GM21423 (cell line): ENCODE results near the gene SPON1.
"Not testable (repeated sequence)": the region's sequence is repeated elsewhere in the genome, so short reads cannot be mapped to it uniquely, and the experiment has no call there.

ENCODE experiments used
- ATAC-seq: cut with Tn5 transposase; IDR thresholded peaks from one replicate; pipeline ENCODE4 v1.9.1; 2021; ENCODE audit warnings: mild to moderate bottlenecking, moderate library complexity; ENCODE audit not compliant: unreplicated experiment

Gene SPON1

GRCh38 chr11:14232652-14233051 is 270.1 kb downstream of the SPON1 start:
- no peak for ATAC-seq

DNA sequence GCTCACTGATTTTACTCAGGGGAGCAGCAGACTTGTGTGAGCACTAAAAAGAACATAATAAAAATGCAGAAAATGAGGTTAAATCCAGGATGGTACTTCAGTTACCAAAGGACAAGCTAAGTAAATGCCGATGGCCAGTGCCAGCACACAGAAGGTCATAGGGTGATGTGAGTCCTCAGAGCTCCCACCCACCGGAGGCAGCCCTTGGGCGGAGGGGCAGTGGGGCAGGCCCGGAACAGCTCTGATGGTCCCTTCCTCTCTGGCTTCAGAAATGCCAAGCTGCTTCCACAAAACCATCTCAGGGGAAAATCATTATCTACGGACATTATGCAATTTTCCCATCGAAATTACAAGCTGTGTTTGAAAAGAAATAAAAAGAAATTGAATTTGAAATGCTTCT is 271.9 kb downstream of the SPON1 start:
- ATAC-seq = no peak

DNA sequence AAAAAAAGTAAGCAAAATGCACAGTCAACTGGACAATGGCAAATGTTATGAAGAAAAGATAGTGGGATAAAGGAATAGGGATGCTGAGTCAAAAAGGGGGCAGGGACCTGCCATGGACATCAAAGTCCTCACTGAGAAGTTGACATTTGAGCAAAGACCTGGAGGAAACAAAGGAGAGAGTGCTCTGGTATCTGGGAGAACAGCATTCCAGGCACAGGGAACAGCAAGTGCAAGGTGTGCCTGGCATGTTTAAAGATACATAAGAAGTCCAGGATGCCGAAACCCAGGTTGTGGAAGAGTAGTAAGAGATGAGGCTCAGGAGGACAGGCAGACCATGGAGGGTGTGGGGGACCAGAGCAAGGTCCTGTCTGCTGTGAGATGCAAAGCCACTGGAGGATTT is 273.2 kb downstream of the SPON1 start:
- no peak for ATAC-seq

DNA sequence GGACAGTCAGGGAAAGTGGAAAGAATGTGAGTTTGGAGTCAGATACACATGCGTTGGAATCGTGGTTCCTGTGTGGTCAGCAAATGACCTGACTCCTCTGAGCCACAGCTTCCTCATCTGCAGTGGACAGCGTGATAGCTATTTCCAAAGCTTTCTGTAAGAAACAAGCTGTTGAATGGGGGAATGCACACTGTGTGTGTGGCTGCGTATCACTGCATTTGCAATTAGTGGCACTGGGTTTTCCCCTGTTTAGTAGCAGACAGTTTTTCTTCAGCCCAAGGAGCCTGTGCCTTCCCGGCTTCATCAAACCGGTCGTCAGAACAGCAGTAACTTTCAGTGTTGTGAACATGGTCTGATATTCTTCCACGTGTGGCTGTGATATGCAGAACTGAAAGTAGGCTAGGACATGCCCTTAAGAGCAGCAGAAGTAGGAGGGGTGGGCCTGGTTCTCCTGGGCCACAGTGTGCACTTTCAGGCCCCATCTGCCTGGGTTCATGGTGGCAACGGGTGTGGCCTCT is 275.0 kb downstream of the SPON1 start:
- peak; percentile 99 for ATAC-seq

DNA sequence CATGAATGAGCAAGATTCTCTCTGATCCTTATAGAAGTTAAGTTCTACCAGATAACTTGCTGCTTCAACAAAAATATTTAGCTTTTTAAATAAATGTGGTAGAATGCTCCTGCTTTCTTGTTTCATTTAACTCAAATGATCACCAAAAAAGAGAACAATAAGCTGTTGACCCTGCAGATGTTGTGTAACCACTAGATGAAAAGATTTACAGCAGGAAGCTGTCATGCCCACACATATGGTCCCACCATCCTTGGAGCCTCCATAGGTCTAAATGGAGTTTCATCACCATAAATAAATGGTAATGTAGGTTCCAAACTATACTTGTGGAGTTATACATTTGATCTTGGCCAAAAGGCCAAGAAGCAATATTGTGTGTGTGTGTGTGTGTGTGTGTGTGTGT is 277.7 kb downstream of the SPON1 start:
- ATAC-seq = no peak

GRCh38 chr11:14240951-14241350 is 278.4 kb downstream of the SPON1 start:
- no peak for ATAC-seq

- ATAC-seq = no peak
These were observed 279.7 kb downstream of the SPON1 start for GRCh38 chr11:14242187-14242586.

- ATAC-seq = no peak
These were observed 280.2 kb downstream of the SPON1 start for GRCh38 chr11:14242733-14243132.

GRCh38 chr11:14244926-14245325 is 282.4 kb downstream of the SPON1 start:
- ATAC-seq = no peak

DNA sequence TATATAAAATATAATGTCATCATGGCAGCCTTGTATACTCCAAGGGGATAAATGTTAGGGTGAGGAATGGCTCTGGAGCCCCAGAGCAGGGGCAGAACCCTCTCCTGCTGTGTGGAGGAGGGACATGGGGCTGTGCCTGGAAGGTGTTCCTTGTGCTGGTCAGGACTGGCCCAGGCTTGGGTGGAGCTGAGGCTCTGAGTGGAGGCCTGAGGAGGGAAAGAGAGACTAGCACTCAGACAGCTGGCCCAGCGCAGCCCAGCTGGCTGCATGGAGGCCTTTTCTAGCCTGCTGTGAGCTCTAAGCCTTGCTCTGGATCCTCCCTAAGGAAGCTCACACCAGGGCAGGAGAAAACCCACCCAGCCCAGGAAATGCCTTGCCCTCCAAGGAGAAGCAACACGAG is 282.9 kb downstream of the SPON1 start:
- no peak for ATAC-seq

DNA sequence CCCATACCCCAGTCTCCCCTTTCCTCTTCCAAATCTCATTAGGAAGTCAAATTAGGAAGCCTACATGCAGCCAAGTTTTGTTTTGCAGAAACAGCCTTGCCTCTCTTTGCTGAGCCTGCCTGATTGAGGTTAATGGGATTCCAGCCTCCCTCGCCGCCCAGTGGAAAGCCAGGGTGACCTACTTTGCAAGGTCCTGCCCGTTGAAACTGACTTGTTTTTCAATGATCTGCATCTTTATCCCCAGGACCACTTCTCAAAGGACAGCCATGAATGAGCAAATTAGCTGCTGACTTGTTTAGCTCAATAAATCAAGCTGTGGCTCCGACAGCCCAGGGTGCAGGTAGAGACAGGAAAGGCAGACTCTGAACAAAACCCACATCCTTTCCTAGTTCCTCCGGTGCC is 286.1 kb downstream of the SPON1 start:
- ATAC-seq = no peak

DNA sequence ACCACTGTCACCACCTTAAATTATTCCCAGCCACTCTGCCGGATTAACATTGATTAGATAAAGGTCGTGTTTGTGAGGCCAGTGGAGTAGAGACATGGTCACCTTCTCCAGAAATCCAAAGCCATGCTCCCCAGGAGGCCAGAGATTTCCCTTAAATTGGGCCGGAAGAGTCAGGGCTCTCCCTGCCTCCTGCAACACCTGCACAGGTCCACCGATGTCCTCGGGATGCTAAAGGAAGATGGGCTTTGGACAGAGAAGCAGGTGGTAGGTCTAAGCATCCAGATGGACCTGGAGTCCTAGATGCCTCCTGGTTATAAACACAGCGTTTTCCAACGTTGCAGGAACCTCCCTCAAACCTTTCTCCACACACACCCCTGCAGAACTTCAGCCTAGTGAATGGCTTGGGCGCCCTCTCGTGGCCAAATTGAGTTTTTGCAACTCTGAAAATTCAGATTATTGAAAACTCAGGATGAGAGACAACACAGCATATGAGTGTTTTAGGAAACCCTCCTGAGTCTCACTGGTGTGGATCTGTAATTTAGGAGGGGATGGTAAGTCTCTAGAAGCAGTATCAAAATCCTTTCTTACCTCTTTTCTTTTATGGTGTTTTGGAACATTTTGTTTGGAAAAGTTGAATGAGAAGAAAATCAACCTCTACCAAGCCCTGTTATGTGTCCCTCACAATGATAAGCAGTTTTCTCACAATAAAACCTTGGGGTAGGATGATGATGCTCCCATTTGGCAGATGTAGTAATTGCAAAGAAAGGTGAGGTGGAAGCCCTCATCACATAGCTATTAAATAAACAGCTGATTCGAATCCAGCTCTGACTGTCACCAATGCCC is 286.8 kb downstream of the SPON1 start:
- ATAC-seq = no peak

DNA sequence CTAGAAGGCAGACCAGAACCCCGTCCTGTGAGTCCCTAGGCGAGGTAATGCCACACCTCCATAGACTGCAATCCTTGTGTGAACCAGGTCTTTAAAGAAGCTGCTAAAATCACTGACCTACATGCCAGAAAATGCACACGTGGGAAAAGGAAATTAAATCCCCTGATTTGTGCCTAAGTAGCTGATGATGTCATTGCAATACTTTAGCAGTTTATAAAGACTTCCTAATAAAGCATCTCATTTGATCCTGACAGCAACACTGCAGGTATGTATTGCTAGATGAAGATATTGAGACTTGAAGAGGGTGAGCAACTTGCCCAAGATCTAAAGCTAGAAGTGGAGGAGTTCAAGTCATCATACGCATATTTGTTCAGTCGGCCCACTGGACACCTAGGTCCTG is 289.2 kb downstream of the SPON1 start:
- no peak for ATAC-seq

DNA sequence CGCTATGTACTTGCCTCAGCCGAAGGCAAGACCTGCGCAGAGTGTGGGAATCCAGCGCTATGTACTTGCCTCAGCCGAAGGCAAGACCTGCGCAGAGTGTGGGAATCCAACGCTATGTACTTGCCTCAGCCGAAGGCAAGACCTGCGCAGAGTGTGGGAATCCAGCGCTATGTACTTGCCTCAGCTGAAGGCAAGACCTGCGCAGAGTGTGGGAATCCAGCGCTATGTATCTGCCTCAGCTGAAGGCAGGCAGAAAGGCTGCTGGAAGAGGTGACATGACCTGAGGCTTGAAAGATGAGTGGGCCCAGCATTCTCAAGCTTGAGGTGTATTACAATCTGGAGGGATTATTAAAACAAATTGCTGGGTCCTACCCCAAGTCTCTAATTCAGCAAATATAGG is 290.0 kb downstream of the SPON1 start:
- not testable (repeated sequence) for ATAC-seq

DNA sequence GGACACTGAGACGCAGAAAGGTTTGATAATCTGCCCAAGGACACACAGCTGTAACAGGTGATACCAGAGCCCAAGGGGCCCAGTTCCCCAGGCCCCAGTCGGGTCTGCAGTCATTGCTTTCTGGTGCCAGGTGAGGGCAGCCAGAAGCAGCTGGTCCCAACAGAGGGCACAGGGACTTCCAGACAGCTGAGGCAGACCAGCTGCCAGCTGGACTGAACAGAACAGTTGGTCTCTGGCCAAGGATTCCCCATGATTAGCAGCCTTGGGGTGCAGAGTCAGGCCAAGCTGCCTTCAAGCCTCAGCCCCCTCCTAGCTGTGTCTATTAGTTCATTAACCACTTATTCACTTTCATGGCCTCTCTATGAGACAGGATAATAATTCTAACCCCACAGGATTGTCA is 290.9 kb downstream of the SPON1 start:
- ATAC-seq = no peak

DNA sequence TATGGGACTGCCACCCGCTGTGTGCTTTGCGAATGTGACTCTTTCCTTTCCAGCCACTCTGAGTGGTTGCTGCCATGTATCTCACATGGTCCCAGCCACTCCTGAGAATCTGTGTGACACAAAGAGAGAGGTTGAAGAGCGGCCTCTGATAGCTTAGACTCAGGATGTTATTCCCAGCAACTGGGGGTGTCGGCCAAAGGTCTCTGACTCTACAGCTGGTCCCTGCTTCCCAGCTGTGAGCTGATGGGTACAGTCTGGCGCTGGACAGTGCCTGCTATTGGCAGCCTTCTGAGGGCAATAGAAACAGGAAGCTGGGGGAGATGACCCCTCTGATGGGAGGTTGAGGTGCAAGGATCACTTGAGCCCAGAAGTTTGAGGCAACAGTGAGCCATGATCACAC is 291.3 kb downstream of the SPON1 start:
- no peak for ATAC-seq

DNA sequence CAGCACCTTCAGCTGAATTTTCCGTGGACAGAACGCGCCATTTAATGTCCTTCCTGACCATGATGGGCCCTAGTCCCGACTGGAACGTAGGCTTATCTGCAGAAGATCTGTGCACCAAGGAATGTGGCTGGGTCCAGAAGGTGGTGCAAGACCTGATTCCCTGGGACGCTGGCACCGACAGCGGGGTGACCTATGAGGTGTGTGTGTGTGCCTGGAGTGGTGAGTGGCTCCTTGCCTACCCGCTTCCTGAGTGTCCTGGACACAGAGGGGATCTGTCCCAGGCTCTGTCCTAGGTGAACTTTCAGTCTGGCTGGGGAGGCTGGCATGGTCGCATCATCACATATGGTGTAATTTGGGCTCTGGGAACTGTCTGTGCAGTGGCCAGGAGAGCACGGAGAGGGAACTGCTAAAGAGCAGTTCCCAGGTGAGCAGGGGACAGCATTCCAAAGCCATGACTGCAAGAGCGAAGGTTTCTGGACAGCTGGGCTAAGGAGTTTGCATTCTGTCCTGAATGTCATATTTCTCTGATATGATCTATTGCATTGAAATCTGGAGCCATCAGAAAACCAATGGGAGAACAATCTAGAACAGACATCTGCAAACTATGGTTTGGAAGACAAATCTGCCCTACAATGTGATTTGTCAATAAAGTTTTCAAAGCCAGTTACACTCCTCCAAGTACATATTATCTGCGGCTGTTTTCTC is 292.2 kb downstream of the SPON1 start:
- ATAC-seq = no peak

- no peak for ATAC-seq
These were observed 292.7 kb downstream of the SPON1 start for GRCh38 chr11:14255238-14255534.

DNA sequence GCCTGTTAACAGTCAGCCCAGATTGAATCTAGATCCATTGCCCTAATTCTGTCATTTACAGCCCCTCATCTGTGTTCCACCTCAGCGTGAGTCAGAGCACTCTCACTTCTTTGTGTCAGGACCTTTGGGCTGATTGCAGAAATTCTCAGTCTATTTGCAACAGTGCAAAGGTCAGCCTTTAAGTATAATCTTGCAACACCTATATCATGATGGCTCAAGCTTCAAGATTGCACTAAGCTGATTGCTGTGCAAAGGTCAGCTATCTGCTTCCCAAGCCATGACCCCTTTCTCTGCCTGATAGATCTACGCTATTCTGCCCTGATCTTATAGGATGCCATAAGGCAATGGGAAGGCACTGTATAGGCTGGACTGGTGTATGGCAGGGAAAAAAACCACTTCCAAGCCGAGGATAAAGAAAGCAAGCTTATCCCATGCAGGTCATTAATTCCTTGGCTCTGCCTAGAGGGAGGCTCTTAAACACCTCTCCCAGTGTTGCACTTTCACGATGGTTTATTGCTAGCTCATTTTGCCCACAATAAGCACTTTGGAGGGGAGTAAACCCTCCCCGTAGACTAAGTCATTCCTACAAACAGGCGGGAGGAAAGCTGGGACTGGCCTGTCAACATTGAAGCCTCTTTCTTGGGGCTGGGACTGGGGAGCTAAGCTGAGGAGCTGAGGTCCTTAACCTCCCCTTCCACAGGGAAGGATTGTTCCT is 295.9 kb downstream of the SPON1 start:
- ATAC-seq = no peak

DNA sequence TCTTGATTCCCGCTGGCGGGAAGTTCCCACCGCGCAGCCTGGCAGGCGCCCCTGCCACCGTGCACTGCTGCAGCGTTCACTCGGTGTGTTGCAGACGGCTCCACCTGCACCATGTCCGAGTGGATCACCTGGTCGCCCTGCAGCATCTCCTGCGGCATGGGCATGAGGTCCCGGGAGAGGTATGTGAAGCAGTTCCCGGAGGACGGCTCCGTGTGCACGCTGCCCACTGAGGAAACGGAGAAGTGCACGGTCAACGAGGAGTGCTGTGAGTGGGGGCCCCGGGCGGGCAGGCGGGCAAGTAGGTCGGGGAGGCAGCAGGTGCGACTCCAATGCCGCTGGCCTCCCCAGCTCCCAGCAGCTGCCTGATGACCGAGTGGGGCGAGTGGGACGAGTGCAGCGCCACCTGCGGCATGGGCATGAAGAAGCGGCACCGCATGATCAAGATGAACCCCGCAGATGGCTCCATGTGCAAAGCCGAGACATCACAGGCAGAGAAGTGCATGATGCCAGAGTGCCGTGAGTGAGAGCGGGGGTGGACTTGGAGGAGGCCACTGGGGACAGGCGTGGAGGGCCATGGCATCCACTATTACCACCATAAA is 296.8 kb downstream of the SPON1 start:
- ATAC-seq = no peak

DNA sequence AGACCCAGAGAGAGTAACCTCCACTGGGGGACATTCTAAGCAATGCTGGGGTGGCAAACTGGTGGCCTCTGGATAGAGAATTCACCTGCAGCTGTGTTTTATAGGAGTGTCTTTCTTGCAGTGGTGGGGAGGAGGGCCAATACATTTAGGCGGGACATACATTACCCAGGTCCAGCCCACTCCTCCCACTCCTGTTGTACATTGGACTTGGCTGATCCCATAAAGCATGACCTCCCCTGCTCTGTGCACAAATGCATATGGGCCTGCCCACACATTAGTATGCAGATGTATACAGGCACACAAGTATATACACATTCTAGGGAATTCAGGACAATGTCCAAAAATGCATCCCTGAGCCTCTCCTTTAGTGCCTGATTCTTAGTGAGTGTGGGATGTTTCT is 297.4 kb downstream of the SPON1 start:
- ATAC-seq = no peak
